ENCODE data around the gene MAPK7.

The MAPK7 gene

GRCh38 chr17:19387921-19388521, 9.7 kb downstream of the MAPK7 start:
- no peak for DNase-seq (ENCODE audit: low read depth)
- no peak for TF ChIP-seq CTCF (IDR thresholded peaks at IDR 0.05; ENCODE audit: low read depth, low read length)
- TF ChIP-seq MYC (IDR thresholded peaks at IDR 0.05; ENCODE audit: low read depth, low read length) = no peak; the same call in none of the 2 replicates
- no peak for TF ChIP-seq POLR2A (IDR thresholded peaks at IDR 0.05; ENCODE audit: extremely low read depth, insufficient read length)
- TF ChIP-seq MAX (IDR thresholded peaks at IDR 0.05; ENCODE audit: low read depth, low read length) = no peak
- peak overlapping the region; percentile 12 for H3K4me3 ChIP-seq (ENCODE audit: low read depth, low read length)

- TF ChIP-seq MYC (IDR thresholded peaks at IDR 0.05; ENCODE audit: low read depth, low read length) (no peak), POLR2A (IDR thresholded peaks at IDR 0.05; ENCODE audit: extremely low read depth, insufficient read length) (no peak), MAX (IDR thresholded peaks at IDR 0.05; ENCODE audit: low read depth, low read length) (no peak), CTCF (IDR thresholded peaks at IDR 0.05; ENCODE audit: low read depth, low read length) (no peak)
- no peak overlapping the region for H3K4me3 ChIP-seq (ENCODE audit: low read depth, low read length)
- DNase-seq (ENCODE audit: low read depth) = no peak
Observed at GRCh38 chr17:19388791-19389785, 10.8 kb downstream of the MAPK7 start.

GRCh38 chr17:19390951-19391350, 12.7 kb downstream of the MAPK7 start:
- TF ChIP-seq MAX (IDR thresholded peaks at IDR 0.05; ENCODE audit: low read depth, low read length) (no peak), CTCF (IDR thresholded peaks at IDR 0.05; ENCODE audit: low read depth, low read length) (no peak), MYC (IDR thresholded peaks at IDR 0.05; ENCODE audit: low read depth, low read length) (no peak), POLR2A (IDR thresholded peaks at IDR 0.05; ENCODE audit: extremely low read depth, insufficient read length) (no peak)
- no peak for DNase-seq (ENCODE audit: low read depth)
- H3K4me3 ChIP-seq (ENCODE audit: low read depth, low read length) = no peak overlapping the region

- H3K4me3 ChIP-seq (ENCODE audit: low read depth, low read length) = no peak overlapping the region
- TF ChIP-seq MAX (IDR thresholded peaks at IDR 0.05; ENCODE audit: low read depth, low read length) = no peak
- TF ChIP-seq MYC (IDR thresholded peaks at IDR 0.05; ENCODE audit: low read depth, low read length) = no peak
- DNase-seq (ENCODE audit: low read depth) = no peak
Observed at GRCh38 chr17:19391432-19391831, 13.1 kb downstream of the MAPK7 start.

GRCh38 chr17:19392303-19392702, 14.0 kb downstream of the MAPK7 start:
- no peak overlapping the region for H3K4me3 ChIP-seq (ENCODE audit: low read depth, low read length)
- DNase-seq (ENCODE audit: low read depth) = no peak
- no peak for TF ChIP-seq CTCF (IDR thresholded peaks at IDR 0.05; ENCODE audit: low read depth, low read length)
- TF ChIP-seq MAX (IDR thresholded peaks at IDR 0.05; ENCODE audit: low read depth, low read length) = no peak
- TF ChIP-seq POLR2A (IDR thresholded peaks at IDR 0.05; ENCODE audit: extremely low read depth, insufficient read length) = no peak
- no peak for TF ChIP-seq MYC (IDR thresholded peaks at IDR 0.05; ENCODE audit: low read depth, low read length)

- H3K4me3 ChIP-seq (ENCODE audit: low read depth, low read length) = no peak overlapping the region
- no peak for DNase-seq (ENCODE audit: low read depth)
- no peak for TF ChIP-seq CTCF (IDR thresholded peaks at IDR 0.05; ENCODE audit: low read depth, low read length)
- TF ChIP-seq MAX (IDR thresholded peaks at IDR 0.05; ENCODE audit: low read depth, low read length) = no peak
- TF ChIP-seq MYC (IDR thresholded peaks at IDR 0.05; ENCODE audit: low read depth, low read length) = no peak
- TF ChIP-seq POLR2A (IDR thresholded peaks at IDR 0.05; ENCODE audit: extremely low read depth, insufficient read length) = no peak
Observed at GRCh38 chr17:19397556-19398041, 19.3 kb downstream of the MAPK7 start.

Measured in NB4 (cell line).